NT2/D1 (cell line): ENCODE data around the gene CDH4.

Experiments used
- YY1 ChIP-seq: IDR thresholded peaks from 2 replicates; pipeline ENCODE4 v1.6.1; 2011; ENCODE audit not compliant: insufficient read length, insufficient read depth
- ZNF274 ChIP-seq: IDR thresholded peaks from 2 replicates; pipeline ENCODE4 v1.6.1; 2011; ENCODE audit warnings: mild to moderate bottlenecking, low read depth, low read length

DNA sequence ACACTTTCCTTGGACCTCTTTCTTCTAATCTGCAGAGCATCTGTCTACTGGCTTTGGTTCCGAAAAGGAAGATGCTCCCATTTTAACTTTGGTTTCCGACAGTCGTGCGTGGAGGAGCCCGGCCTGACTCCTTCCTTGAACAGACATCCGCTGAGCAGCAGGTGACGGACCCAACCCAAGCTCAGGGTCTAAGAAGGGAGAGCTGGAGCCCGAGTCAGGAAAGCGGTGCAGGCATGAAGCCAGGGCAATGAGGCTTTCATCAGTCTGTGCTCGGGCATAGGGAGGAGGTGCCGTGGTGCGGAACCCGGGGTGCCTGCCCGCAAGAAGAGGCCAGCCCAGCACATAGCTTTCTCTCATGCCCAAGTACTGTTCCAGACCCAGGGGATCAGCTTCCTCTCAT is 109.4 kb downstream of the CDH4 start:
- TF ChIP-seq ZNF274 (no peak), YY1 (no peak)
